KOPT-K1 (cell line): ENCODE measurements around the gene RPL12.

Experiments used
- H3K27ac ChIP-seq: fragments of 200-600 bp; sonication (generic); 2 replicates; pipeline ENCODE4 v1.5.1; 2016; ENCODE audit warnings: antibody characterized with exemption, mild to moderate bottlenecking, low read depth, low read length; ENCODE audit not compliant: poor library complexity, severe bottlenecking
- H3K36me3 ChIP-seq: fragments of 200-600 bp; sonication (generic); 2 replicates; pipeline ENCODE4 v1.5.1; 2017; ENCODE audit warnings: antibody characterized with exemption, mild to moderate bottlenecking, low read length, moderate library complexity; ENCODE audit not compliant: insufficient read depth
- H3K9me3 ChIP-seq: fragments of 200-600 bp; sonication (generic); 2 replicates; pipeline ENCODE4 v1.5.1; 2017; ENCODE audit warnings: antibody characterized with exemption, low read length, mild to moderate bottlenecking; ENCODE audit not compliant: insufficient read depth, poor library complexity, severe bottlenecking

RPL12 gene

GRCh38 chr9:127452691-127453090, 1.5 kb upstream of the RPL12 start:
- Histone ChIP-seq H3K27ac (peak overlapping the region; percentile 81), H3K9me3 (no peaks in the 10 kb centered on the region), H3K36me3 (peaks cover 29% of the 10 kb centered on the region)

- Histone ChIP-seq H3K36me3 (peaks cover 35% of the 10 kb centered on the region), H3K9me3 (no peaks in the 10 kb centered on the region), H3K27ac (peak overlapping the region; percentile 81)
These were observed 851 bp upstream of the RPL12 start for GRCh38 chr9:127451858-127452656.

GRCh38 chr9:127451608-127451857, 327 bp upstream of the RPL12 start:
- peak overlapping the region; percentile 81 for H3K27ac ChIP-seq
- peaks cover 41% of the 10 kb centered on the region for H3K36me3 ChIP-seq
- no peaks in the 10 kb centered on the region for H3K9me3 ChIP-seq

GRCh38 chr9:127450243-127450760, 904 bp downstream of the RPL12 start:
- H3K36me3 ChIP-seq, result peaks cover 53% of the 10 kb centered on the region
- no peaks in the 10 kb centered on the region for H3K9me3 ChIP-seq
- peak overlapping the region; percentile 81 for H3K27ac ChIP-seq

GRCh38 chr9:127449332-127449966, 1.8 kb downstream of the RPL12 start:
- H3K27ac ChIP-seq, result peak overlapping the region; percentile 81
- peaks cover 61% of the 10 kb centered on the region for H3K36me3 ChIP-seq
- H3K9me3 ChIP-seq, result no peaks in the 10 kb centered on the region

GRCh38 chr9:127448112-127448805, 2.9 kb downstream of the RPL12 start:
- no peak overlapping the region for H3K27ac ChIP-seq
- H3K36me3 ChIP-seq, result peaks cover 69% of the 10 kb centered on the region
- no peaks in the 10 kb centered on the region for H3K9me3 ChIP-seq

GRCh38 chr9:127447416-127448111, 3.6 kb downstream of the RPL12 start:
- Histone ChIP-seq H3K36me3 (peaks cover 75% of the 10 kb centered on the region), H3K27ac (no peak overlapping the region)

GRCh38 chr9:127446713-127447415, 4.3 kb downstream of the RPL12 start:
- no peak overlapping the region for H3K27ac ChIP-seq
- no peaks in the 10 kb centered on the region for H3K9me3 ChIP-seq

More at GRCh38 chr9:127447416-127448111, 3.6 kb downstream of the RPL12 start:
- no peaks in the 10 kb centered on the region for H3K9me3 ChIP-seq

GRCh38 chr9:127445851-127446712, 5.1 kb downstream of the RPL12 start:
- Histone ChIP-seq H3K36me3 (peaks cover 84% of the 10 kb centered on the region), H3K9me3 (no peaks in the 10 kb centered on the region), H3K27ac (no peak overlapping the region)

More at GRCh38 chr9:127446713-127447415, 4.3 kb downstream of the RPL12 start:
- H3K36me3 ChIP-seq, result peaks cover 80% of the 10 kb centered on the region

- H3K27ac ChIP-seq, result no peak overlapping the region
- no peaks in the 10 kb centered on the region for H3K9me3 ChIP-seq
- peaks cover 89% of the 10 kb centered on the region for H3K36me3 ChIP-seq
These were observed 6.0 kb downstream of the RPL12 start for GRCh38 chr9:127444921-127445850.

GRCh38 chr9:127444283-127444920, 6.8 kb downstream of the RPL12 start:
- peaks cover 89% of the 10 kb centered on the region for H3K36me3 ChIP-seq
- no peak overlapping the region for H3K27ac ChIP-seq
- no peaks in the 10 kb centered on the region for H3K9me3 ChIP-seq

- Histone ChIP-seq H3K9me3 (no peaks in the 10 kb centered on the region), H3K27ac (no peak overlapping the region), H3K36me3 (peaks cover 92% of the 10 kb centered on the region)
These were observed 12.8 kb downstream of the RPL12 start for GRCh38 chr9:127438394-127438793.
